Gastrocnemius medialis (tissue), 4 donors: ENCODE measurements around the gene CSAG1.

ENCODE experiments used
- CTCF ChIP-seq, 5 experiments: fragments of 450-650 bp in 3 of 5; fragments of 200-600 bp in 2 of 5; sonication (generic) in 2 of 5; IDR thresholded peaks in 4 of 5; conservative IDR thresholded peaks in 1 of 5; 1 replicate in 4 of 5; 2 replicates in 1 of 5; pipeline ENCODE4 v1.5.1; 2016 to 2019; ENCODE audit warnings: antibody characterized with exemption in 5 of 5, mild to moderate bottlenecking in 3 of 5, moderate library complexity in 3 of 5
- POLR2A ChIP-seq, 2 donors: fragments of 450-650 bp; IDR thresholded peaks; one replicate each; pipeline ENCODE4 v1.6.1; 2017; ENCODE audit warnings: antibody characterized with exemption in 2 of 2, mild to moderate bottlenecking in 2 of 2, moderate library complexity in 2 of 2

GRCh38 chrX:152733261-152733975 is at the start of gene CSAG1, which contains the start of gene MAGEA12:
- TF ChIP-seq CTCF (IDR thresholded peaks at IDR 0.05 in 4 of 5, conservative IDR thresholded peaks at IDR 0.05 in 1 of 5) (no peak), POLR2A (IDR thresholded peaks at IDR 0.05) (no peak)
